NCI-H2227 (cell line): ENCODE results near the gene TNFRSF25.
A peak's percentile ranks its signal among the peaks of the same experiment; 100 is the strongest.
"Not testable (repeated sequence)": the region's sequence is repeated elsewhere in the genome, so short reads cannot be mapped to it uniquely, and the experiment has no call there.

Experiments used
- DNase-seq: peaks from one replicate; lab custom pipeline; 2025; ENCODE audit not compliant: unreplicated experiment; lab: John Stamatoyannopoulos, UW

Gene TNFRSF25

GRCh38 chr1:6502000-6502891 is 36.3 kb upstream of the TNFRSF25 start:
- DNase-seq: no peak

- no peak for DNase-seq
These were observed 35.4 kb upstream of the TNFRSF25 start for GRCh38 chr1:6501279-6501813.

DNA sequence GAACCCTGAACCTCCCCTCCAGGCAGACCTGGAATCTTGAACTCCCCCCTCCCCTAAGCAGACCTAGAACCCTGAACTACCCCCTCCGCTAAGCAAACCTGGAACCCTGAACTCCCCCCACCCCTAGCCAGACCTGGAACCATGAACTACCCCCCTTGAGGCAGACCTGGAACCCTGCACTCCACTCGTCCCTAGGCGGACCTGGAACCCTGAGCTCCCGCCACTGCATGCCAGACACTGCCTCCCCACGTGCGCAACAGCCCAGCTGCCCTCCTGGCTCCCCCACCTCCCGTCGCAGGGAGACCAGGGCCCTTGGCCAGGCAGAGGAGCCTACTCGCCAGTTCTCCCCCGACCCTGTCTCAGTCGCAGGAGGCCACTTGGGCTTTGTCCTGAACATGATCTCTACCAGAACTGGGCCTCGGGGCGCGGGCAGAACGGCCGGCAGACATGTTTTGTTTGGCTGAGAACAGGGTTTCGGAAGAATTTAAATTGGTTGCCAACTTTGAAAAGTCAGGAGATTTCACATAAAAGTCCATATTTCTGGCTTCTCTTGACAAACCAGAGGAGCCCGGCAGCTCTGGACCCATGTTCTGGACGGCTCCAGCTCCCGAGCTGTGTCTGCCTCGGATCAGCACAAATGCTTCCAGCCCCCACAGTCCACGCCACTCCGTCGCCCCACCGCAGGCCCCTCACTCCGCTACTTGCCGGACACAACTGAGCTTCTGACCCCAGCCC is 34.7 kb upstream of the TNFRSF25 start:
- no peak for DNase-seq

GRCh38 chr1:6499296-6499695 is 33.3 kb upstream of the TNFRSF25 start:
- DNase-seq: no peak

GRCh38 chr1:6498576-6499111 is 32.7 kb upstream of the TNFRSF25 start:
- no peak for DNase-seq

DNA sequence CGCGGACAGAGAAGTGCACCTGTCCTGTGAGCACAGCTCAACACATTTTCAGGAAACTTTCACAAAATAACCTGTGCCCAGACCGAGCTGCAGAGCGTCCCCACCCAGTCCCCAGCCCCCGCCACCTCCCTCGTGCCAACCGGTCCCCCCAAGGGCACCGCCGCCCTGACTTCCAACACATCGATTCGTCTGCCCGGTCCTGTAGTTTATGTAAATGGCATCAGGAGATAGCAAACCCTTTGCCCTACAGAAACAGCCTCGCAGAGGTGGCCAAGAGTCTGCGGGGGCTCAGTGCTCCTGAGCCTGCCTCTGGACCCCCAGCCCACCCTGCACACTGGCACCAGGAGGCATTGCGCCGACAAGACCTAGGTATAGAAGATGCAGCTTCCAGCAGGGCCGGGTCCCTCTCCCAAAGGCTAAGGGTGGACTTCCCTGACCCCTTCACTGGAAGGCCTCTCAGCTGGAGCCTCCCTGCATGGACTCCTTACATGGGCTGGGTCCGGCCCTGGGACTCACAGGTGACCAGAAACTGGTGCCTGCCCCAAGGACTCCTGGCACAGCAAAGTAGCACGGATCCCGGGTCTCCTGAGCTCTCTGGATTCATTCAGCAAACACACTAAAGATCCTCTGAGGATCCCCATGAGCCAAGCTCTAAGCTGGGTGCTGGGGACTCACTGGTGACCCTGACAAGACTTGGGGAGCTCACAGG is 32.0 kb upstream of the TNFRSF25 start:
- DNase-seq: no peak

- peak; percentile 84 for DNase-seq
These were observed 31.4 kb upstream of the TNFRSF25 start for GRCh38 chr1:6497215-6497866.

DNA sequence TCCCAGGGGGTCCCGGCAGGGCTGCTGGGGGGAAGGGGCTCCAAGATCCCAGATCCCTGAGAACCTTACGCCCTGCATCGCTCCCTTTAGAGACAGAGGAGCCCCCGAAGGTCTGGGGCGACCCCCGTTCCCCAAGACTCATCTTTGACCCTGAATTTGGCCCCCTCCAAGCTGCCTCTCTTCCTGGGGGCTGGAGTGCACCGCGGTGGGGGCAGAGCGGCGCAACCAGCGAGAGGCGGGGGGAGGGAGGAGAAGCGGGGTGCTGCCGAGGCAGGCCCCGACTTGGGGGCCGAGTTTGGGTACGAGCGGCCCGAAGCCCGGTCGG is 30.9 kb upstream of the TNFRSF25 start:
- DNase-seq: no peak

DNA sequence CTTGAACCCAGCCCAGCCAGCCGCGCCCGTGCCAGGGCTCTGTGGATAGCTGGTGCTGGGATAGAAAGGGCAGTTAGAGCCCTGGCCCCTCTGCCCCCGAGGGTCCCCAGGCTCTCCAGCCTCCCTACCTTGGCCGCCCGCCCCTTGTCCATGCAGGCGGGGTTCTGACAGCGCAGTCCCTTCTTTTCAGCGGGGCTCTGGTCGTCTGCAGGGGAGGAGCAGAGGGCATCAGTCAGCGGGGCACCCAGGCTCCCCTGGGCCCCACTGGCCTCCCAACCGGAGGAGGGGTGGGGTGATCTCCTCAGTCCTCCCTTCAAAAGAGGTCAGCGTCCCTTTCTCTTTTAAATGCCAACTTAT is 30.4 kb upstream of the TNFRSF25 start:
- DNase-seq: no peak

GRCh38 chr1:6495540-6496364 is 29.8 kb upstream of the TNFRSF25 start:
- no peak for DNase-seq

DNA sequence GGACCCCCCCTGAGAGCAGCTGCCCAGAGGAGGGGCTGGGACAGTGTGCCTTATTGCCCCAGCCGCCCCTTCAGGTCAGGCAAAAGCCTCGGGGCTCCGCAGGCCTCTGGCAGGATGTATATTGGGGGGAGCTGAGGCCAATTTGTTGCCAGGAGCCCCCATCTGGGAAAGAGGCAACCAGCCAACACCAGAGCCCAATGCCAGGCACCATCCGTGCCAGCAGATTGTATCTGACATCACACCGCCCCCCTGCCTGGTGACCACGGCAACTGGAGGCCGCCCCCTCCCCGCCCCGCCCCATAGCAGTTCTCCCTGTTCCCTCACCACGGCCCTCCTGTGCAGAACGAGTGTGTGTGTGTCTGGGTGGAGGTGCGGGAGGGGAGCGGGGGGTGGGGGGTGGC is 29.1 kb upstream of the TNFRSF25 start:
- DNase-seq: no peak

DNA sequence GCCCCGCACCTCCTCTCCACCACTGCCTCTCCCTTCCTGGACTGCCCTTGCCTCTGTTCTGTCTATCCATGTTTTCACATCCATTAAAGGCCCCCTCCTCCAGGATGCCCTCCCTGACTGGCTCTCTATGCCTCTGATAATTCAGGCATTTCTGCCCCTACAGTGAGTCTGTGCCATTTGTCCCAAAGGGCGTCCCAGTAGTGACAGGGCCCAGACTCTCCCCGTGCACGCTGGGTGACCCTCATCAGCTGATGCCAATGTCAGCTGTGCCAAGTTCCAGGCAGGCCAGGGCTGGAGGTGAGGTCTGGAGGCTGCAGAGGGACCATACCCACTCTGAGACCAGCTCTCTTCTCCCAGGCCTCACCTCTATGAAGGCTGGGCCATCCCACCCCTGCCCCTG is 28.7 kb upstream of the TNFRSF25 start:
- DNase-seq: no peak

GRCh38 chr1:6493834-6494223 is 27.9 kb upstream of the TNFRSF25 start:
- DNase-seq: not testable (repeated sequence)

DNA sequence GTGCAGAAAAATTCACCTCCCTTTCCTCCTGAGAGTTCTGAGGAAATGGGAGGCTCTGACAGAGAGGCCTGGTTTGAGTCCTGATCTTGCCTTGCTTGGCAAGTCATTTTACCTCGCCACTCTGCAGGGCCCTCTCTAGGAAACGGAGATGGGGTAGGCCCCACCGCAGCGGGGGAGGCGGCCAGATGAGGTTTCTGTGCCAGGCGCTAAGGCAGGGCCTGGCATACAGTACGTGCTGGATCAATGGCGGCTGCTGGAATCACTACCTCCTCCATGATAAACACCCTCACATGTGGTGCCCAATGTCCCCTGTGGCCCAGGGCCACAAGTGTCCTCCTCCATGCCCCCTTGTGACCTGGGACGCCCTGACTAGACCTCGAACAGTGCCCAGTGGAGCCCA is 26.0 kb upstream of the TNFRSF25 start:
- DNase-seq: no peak

- no peak for DNase-seq
These were observed 25.5 kb upstream of the TNFRSF25 start, which contains the start of gene PLEKHG5 for GRCh38 chr1:6491480-6491962. Gene PLEKHG5, minus strand, starts transcription at chr1:6491667. Its CDS starts 14,096 bp downstream, at chr1:6477571.

GRCh38 chr1:6491081-6491449 is 25.1 kb upstream of the TNFRSF25 start:
- no peak for DNase-seq

DNA sequence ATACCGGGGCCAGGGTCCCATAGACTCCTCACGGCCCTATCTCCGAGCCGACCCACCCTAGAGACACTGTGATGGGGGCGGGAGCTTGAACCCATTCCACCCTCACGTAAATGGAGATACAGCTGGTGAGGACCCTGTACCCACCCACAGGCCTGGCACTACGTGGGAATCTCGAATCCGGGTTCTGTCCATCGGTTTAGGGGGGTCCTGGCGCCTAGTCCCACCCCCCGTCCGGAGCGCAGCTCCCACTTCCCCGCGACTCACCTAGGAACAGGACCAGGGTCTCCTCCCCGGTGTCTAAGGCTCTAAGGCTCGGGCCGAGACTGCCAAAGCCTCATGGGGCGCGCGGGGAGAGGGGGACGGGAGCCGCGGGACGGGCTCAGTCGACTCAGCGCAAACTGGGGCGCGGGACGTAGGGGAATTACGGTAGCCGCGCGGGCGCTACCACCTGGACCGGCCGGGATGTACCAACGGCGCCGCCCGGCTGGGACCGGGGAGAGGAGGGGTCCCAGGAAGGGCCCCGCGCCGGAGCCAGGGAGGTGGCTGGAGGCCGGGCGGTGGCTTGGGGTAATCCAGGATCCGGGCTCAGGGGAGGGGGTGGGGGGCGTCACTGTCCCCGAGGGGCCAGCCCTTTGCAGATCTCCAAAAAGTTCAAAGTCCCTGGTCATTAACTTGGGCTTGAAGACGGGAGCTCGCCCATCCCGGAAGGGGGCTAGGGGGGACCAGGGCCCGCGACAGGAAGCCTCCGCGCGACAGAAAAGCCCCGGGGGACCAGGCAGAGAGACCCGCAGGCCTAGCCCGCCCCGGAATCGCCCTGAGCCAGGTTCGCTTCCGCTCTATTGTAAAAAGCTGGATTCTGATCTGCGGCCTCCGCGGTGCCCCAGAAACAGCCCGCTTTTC is 24.5 kb upstream of the TNFRSF25 start:
- peak; percentile 79 for DNase-seq

DNA sequence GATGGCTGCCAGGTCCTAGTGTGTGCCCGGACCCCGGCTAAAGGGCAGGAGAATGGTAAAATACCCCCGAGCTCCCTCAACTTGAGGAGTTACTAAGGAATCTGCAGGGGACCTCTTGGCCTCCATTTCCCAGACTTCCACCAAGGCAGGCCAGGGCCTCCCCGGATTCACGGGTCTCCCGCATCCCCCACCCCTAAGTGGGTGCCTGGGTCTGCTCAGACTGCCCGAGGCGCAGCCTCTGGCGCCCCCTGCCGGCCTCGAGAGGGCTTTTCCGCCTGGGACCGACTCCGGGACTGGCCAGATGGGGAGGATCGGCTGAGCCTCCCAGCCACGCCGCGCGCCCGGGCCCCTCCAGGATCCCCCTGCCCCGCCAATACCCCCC is 23.8 kb upstream of the TNFRSF25 start:
- DNase-seq: peak; percentile 86

GRCh38 chr1:6489383-6489765 is 23.4 kb upstream of the TNFRSF25 start:
- no peak for DNase-seq
